ENCODE results near the gene TOX2. TPM values are rescaled to one million over a fixed set of nuclear protein-coding genes. Genes with fewer than 3 reads are reported as not detected.

TOX2 gene
- total RNA-seq, 1 experiment from 2014 or later, result 1.8 TPM

- POLR2A ChIA-PET (ENCODE audit: unreplicated experiment), result no interaction called here
- H3K79me2 ChIP-seq (ENCODE audit: low read length), result no peaks in the 10 kb centered on the region
- H2AFZ ChIP-seq (ENCODE audit: low read length), result 0 out of 2 replicates have a peak overlapping the region, but pooled peaks have one; percentile 20
- H3K27me3 ChIP-seq (ENCODE audit: low read length), result no peaks in the 10 kb centered on the region
- CTCF ChIA-PET, result no interaction called here
- ATAC-seq (no peak), DNase-seq (peak; percentile 45)
- H3K9me3 ChIP-seq (ENCODE audit: low read length), result no peaks in the 10 kb centered on the region
- H4K20me1 ChIP-seq (ENCODE audit: low read length), result no peaks in the 10 kb centered on the region
- no peak overlapping the region for H3K4me3 ChIP-seq (ENCODE audit: low read length)
- no peaks in the 10 kb centered on the region for H3K9me2 ChIP-seq (replicated peaks; ENCODE audit: low read length)
- intact Hi-C loops (cut with micrococcal nuclease), result loop anchor here (2.0 kb wide), 1 partner anchor 77 kb away; no protein-coding TSS in a partner anchor
- H3F3A ChIP-seq (ENCODE audit: low read length, unreplicated experiment), result no peaks in the 10 kb centered on the region
- TF ChIP-seq, protein P1, sequence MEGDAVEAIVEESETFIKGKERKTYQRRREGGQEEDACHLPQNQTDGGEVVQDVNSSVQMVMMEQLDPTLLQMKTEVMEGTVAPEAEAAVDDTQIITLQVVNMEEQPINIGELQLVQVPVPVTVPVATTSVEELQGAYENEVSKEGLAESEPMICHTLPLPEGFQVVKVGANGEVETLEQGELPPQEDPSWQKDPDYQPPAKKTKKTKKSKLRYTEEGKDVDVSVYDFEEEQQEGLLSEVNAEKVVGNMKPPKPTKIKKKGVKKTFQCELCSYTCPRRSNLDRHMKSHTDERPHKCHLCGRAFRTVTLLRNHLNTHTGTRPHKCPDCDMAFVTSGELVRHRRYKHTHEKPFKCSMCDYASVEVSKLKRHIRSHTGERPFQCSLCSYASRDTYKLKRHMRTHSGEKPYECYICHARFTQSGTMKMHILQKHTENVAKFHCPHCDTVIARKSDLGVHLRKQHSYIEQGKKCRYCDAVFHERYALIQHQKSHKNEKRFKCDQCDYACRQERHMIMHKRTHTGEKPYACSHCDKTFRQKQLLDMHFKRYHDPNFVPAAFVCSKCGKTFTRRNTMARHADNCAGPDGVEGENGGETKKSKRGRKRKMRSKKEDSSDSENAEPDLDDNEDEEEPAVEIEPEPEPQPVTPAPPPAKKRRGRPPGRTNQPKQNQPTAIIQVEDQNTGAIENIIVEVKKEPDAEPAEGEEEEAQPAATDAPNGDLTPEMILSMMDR (conservative IDR thresholded peaks at IDR 0.05; ENCODE audit: low read depth, low read length), result no peak
- no peak for TF ChIP-seq EZH2 (IDR thresholded peaks at IDR 0.05; ENCODE audit: low read length, unreplicated experiment)
- no peak for TF ChIP-seq EZH2phosphoT487 (IDR thresholded peaks at IDR 0.05; ENCODE audit: borderline replicate concordance, low read length)
- BruUV-seq (replicated peaks), result no TSS peak
- H3K4me1 ChIP-seq (ENCODE audit: insufficient read depth, low read length), result peaks cover 24% of the 10 kb centered on the region
- no peaks in the 10 kb centered on the region for H3K36me3 ChIP-seq (ENCODE audit: low read depth, low read length)
- H3K9ac ChIP-seq (ENCODE audit: low read length), result no peak overlapping the region
- H3K27ac ChIP-seq (ENCODE audit: low read length), result no peak overlapping the region
- H3K4me2 ChIP-seq (ENCODE audit: low read length), result no peak overlapping the region
Observed at GRCh38 chr20:44019638-44020335, 105.1 kb downstream of the TOX2 start.

GRCh38 chr20:44020406-44021148 lies 105.9 kb downstream of the TOX2 start:
- H3K9me2 ChIP-seq (replicated peaks; ENCODE audit: low read length), result no peaks in the 10 kb centered on the region
- no peaks in the 10 kb centered on the region for H3K9me3 ChIP-seq (ENCODE audit: low read length)
- H3K9ac ChIP-seq (ENCODE audit: low read length), result no peak overlapping the region
- no peak overlapping the region for H2AFZ ChIP-seq (ENCODE audit: low read length)
- H3K4me2 ChIP-seq (ENCODE audit: low read length), result no peak overlapping the region
- ATAC-seq (no peak), DNase-seq (no peak)
- no peaks in the 10 kb centered on the region for H3K36me3 ChIP-seq (ENCODE audit: low read depth, low read length)
- H3K27ac ChIP-seq (ENCODE audit: low read length), result no peak overlapping the region
- H3K4me1 ChIP-seq (ENCODE audit: insufficient read depth, low read length), result peaks cover 24% of the 10 kb centered on the region
- BruUV-seq (replicated peaks), result no TSS peak
- intact Hi-C loops (cut with micrococcal nuclease), result no loop called here
- H3K79me2 ChIP-seq (ENCODE audit: low read length), result no peaks in the 10 kb centered on the region
- no peaks in the 10 kb centered on the region for H3K27me3 ChIP-seq (ENCODE audit: low read length)
- TF ChIP-seq, protein P1 (conservative IDR thresholded peaks at IDR 0.05; ENCODE audit: low read depth, low read length), result no peak
- no peak for TF ChIP-seq EZH2phosphoT487 (IDR thresholded peaks at IDR 0.05; ENCODE audit: borderline replicate concordance, low read length)
- no peak for TF ChIP-seq EZH2 (IDR thresholded peaks at IDR 0.05; ENCODE audit: low read length, unreplicated experiment)
- POLR2A ChIA-PET (ENCODE audit: unreplicated experiment), result no interaction called here
- H3F3A ChIP-seq (ENCODE audit: low read length, unreplicated experiment), result no peaks in the 10 kb centered on the region
- no peaks in the 10 kb centered on the region for H4K20me1 ChIP-seq (ENCODE audit: low read length)
- CTCF ChIA-PET, result no interaction called here
- H3K4me3 ChIP-seq (ENCODE audit: low read length), result no peak overlapping the region

DNA sequence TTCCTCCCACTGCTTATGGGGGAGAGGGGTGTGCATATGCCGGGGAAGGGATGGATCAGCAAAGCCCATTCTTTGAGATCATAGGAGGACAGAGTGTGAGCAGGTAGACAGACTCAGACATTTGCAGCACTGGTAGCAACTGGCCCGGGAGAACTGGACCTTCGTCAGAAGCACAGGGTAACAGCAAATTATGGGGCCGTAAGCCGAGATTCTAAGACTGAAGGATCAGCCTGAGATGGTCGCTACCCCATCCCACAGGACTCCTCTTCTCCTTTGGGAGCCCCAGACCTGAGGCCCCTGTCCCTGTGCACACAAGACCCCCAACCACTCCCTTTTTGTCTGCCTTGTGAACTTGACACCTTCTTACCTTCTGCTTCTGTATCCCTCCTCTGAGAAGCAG lies 106.5 kb downstream of the TOX2 start:
- ChIA-PET CTCF (no interaction called here), POLR2A (ENCODE audit: unreplicated experiment) (no interaction called here)
- Histone ChIP-seq H3K9me2 (replicated peaks; ENCODE audit: low read length) (no peaks in the 10 kb centered on the region), H3F3A (ENCODE audit: low read length, unreplicated experiment) (no peaks in the 10 kb centered on the region), H3K79me2 (ENCODE audit: low read length) (no peaks in the 10 kb centered on the region), H4K20me1 (ENCODE audit: low read length) (no peaks in the 10 kb centered on the region), H3K9me3 (ENCODE audit: low read length) (no peaks in the 10 kb centered on the region), H3K36me3 (ENCODE audit: low read depth, low read length) (no peaks in the 10 kb centered on the region), H3K4me1 (ENCODE audit: insufficient read depth, low read length) (peaks cover 24% of the 10 kb centered on the region), H3K9ac (ENCODE audit: low read length) (no peak overlapping the region), H3K27ac (ENCODE audit: low read length) (no peak overlapping the region), H3K4me3 (ENCODE audit: low read length) (no peak overlapping the region), H3K4me2 (ENCODE audit: low read length) (no peak overlapping the region), H3K27me3 (ENCODE audit: low read length) (no peaks in the 10 kb centered on the region), H2AFZ (ENCODE audit: low read length) (no peak overlapping the region)
- intact Hi-C loops (cut with micrococcal nuclease), result no loop called here
- no peak for DNase-seq
- TF ChIP-seq, protein P1 (conservative IDR thresholded peaks at IDR 0.05; ENCODE audit: low read depth, low read length), result no peak
- TF ChIP-seq EZH2phosphoT487 (IDR thresholded peaks at IDR 0.05; ENCODE audit: borderline replicate concordance, low read length) (no peak), EZH2 (IDR thresholded peaks at IDR 0.05; ENCODE audit: low read length, unreplicated experiment) (no peak)
- ATAC-seq, result no peak
- BruUV-seq (replicated peaks), result no TSS peak

All from PC-3 (cell line).